WTC11 (cell line): Measurements from ENCODE around the gene ZNF555.

Experiments used
- ATF3 ChIP-seq: sonication (generic); formaldehyde crosslinking; conservative IDR thresholded peaks from 2 replicates; pipeline ENCODE4 v1.8.1; 2022; ENCODE audit warnings: mild to moderate bottlenecking, missing genetic modification reagents
- CREB1 ChIP-seq: sonication (generic); formaldehyde crosslinking; IDR thresholded peaks from 2 replicates; pipeline ENCODE4 v1.8.0; 2023; ENCODE audit warnings: mild to moderate bottlenecking, missing genetic modification reagents
- CREM ChIP-seq: sonication (generic); formaldehyde crosslinking; IDR thresholded peaks from 2 replicates; pipeline ENCODE4 v1.8.1; 2022; ENCODE audit warnings: mild to moderate bottlenecking, missing genetic modification reagents, moderate library complexity
- CTCF ChIP-seq: fragments of 200-600 bp; IDR thresholded peaks from 2 replicates; pipeline ENCODE4 v1.8.0; 2022; ENCODE audit warnings: antibody characterized with exemption
- FOXK1 ChIP-seq: sonication (generic); formaldehyde crosslinking; IDR thresholded peaks from 2 replicates; pipeline ENCODE4 v1.8.0; 2022; ENCODE audit warnings: mild to moderate bottlenecking, moderate library complexity, missing genetic modification reagents
- GABPB1 ChIP-seq: sonication (generic); formaldehyde crosslinking; IDR thresholded peaks from 2 replicates; pipeline ENCODE4 v1.8.1; 2023; ENCODE audit warnings: mild to moderate bottlenecking, missing genetic modification reagents
- USF2 ChIP-seq: sonication (generic); formaldehyde crosslinking; IDR thresholded peaks from 2 replicates; pipeline ENCODE4 v1.8.1; 2023; ENCODE audit warnings: mild to moderate bottlenecking, missing genetic modification reagents, moderate library complexity
- ZBTB43 ChIP-seq: sonication (generic); formaldehyde crosslinking; IDR thresholded peaks from 2 replicates; pipeline ENCODE4 v1.8.1; 2023; ENCODE audit warnings: mild to moderate bottlenecking, missing genetic modification reagents
- ZNF532 ChIP-seq: fragments of 250-450 bp; sonication (Bioruptor Pico); IDR thresholded peaks from 2 replicates; pipeline ENCODE4 v1.9.0; 2021; ENCODE audit warnings: mild to moderate bottlenecking, borderline replicate concordance

- no peak for TF ChIP-seq CTCF
- no peak for TF ChIP-seq FOXK1 (CRISPR knock-in tag)
- no peak for TF ChIP-seq ZBTB43 (CRISPR knock-in tag)
- no peak for TF ChIP-seq GABPB1 (CRISPR knock-in tag)
- no peak for TF ChIP-seq CREM (CRISPR knock-in tag)
- no peak for TF ChIP-seq CREB1 (CRISPR knock-in tag)
- TF ChIP-seq ZNF532, result no peak
- TF ChIP-seq USF2 (CRISPR knock-in tag), result no peak
- TF ChIP-seq ATF3, result no peak
Observed at GRCh38 chr19:2815191-2815614, 26.1 kb upstream of the ZNF555 start.
